Activated CD4-positive, alpha-beta T cell treated with anti-CD3 and anti-CD28 coated beads, Interleukin-2, Interleukin-4, amounts not matched to agents 100 ng/mL and 50 ng/mL, durations not matched to agents 16 hours and 8 hours (primary cell): ENCODE measurements around the gene RNU6-1.

Experiments used
- DNase-seq: peaks from one replicate; pipeline ENCODE4 v3.0.0-alpha.2; 2020; ENCODE audit warnings: low spot score

Gene RNU6-1

GRCh38 chr15:67839929-67840748, at the start of gene RNU6-1:
RNU6-1 (minus strand) TSS chr15:67840045.
- peak; percentile 96 for DNase-seq

GRCh38 chr15:67887776-67888175, 47.9 kb upstream of the RNU6-1 start:
- DNase-seq = no peak

DNA sequence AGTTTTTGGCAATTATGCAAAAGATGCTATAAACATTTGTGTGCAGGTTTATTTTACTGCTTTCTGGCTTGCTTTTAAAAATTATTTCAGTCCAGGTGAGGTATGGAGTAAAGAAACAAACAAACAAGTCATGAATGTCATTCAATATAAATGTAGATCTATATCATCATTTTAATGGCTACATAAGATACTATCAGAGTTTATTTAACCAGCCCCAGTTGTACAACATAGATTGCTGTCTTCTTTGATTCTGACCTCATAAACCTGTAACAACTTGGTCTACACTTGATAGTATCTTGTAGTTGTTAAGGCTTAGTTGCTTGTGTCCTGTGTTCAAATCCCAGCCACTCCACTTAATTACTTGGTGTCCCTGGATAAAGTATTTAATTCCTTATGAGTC, 46.0 kb upstream of the RNU6-1 start:
- no peak for DNase-seq

GRCh38 chr15:67885175-67885523, 45.3 kb upstream of the RNU6-1 start:
- DNase-seq = no peak

- peak; percentile 13 for DNase-seq
Observed at GRCh38 chr15:67884514-67885174, 44.8 kb upstream of the RNU6-1 start.

DNA sequence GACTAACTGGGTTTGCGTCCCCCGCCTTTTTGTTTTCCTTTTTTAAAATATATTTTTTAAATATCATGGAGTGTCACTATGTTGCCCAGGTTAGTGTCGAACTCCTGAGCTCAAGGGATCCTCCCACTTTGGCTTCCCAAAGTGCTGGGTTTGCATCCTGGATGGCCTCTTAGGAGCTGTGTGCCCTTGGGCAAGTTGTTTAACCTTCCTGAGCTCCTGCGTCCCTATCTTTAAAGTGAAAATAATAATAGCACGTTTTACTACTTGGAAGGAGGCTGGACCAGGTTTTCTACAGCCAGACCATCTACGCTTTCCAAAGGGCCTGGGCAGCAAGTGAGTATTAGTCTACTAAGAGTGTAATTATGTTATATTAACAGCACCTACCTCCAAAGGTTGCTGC, 44.2 kb upstream of the RNU6-1 start:
- DNase-seq = no peak

DNA sequence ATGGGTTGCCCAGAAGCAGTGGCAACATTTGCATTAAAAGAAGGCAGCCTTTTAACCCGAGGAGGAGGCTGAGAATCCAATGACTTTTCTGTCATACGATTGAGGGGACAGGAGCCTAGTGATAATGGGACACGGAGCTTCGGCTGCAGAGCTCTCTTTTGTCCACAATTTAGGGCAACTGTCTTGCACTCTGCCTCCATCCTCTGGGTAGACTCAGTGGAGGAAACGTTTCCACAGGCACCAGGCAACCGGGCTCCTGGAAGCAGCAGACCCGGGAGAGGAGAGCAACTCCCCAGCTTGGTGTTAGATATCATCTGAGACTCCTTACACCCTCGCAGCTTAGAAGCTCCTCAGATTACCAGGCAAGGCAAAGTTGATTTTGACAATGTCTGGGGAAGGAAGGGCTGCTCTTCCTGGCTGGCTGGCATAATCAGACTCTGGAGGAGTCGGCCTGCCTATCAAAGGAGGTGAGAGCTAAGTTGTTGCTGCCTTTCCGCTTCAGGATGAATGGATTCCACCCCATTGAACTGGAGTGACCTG, 43.5 kb upstream of the RNU6-1 start:
- DNase-seq = no peak

- peak; percentile 25 for DNase-seq
Observed at GRCh38 chr15:67882487-67883233, 42.8 kb upstream of the RNU6-1 start.

- no peak for DNase-seq
Observed at GRCh38 chr15:67880651-67881182, 40.9 kb upstream of the RNU6-1 start.

DNA sequence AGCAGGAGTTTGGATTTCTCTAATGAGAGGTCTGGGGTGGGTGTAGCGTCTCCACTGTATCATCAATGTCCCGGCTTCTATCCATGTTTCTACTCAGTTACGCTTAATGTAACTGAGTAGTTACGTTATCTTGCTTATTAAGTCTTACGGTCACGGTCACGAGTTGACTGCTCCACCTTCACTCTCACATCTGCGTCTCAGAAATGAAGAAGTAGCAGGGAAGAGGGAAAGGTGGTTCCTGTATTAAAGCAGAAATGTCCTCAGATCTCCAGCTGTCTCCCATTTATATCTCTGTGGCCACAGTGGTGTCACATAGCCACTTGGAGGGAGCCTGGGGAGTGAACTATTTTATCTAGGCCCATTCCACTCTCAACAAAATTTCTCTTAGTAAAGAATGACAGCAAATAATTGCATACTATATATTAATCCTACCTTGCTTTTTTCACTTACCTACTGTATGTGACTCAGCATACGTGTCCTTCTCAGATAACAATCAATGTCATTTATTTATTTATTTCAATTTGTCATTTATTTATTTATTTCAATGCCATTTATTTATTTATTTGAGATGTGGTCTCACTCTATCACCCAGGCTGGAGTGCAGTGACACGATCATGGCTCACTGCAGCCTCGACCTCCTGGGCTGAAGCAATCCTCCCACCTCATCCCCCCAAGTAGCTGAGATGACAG, 39.7 kb upstream of the RNU6-1 start:
- no peak for DNase-seq

DNA sequence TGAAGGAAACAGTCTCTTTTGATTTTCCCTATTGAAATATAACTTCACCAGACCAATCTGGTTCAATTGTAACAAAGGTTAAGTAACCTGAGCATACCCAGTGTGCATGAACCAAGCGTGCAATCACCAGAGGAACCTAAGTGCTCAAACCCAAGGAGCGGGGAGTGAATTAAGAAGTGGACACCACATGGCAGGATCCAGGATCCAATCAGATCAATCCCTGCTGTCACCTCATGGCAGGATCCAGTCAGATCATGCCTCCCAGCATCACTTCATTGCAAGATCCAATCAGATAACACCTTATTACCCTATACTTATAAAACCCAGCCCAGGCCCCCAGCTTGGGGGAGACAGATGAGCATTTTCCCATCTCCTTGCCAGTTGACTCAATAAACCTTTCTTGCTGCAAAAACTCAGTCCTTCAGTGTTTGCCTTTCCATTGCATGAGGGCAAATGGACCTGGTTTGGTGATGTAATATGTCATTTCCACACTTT, 38.9 kb upstream of the RNU6-1 start:
- DNase-seq = no peak

DNA sequence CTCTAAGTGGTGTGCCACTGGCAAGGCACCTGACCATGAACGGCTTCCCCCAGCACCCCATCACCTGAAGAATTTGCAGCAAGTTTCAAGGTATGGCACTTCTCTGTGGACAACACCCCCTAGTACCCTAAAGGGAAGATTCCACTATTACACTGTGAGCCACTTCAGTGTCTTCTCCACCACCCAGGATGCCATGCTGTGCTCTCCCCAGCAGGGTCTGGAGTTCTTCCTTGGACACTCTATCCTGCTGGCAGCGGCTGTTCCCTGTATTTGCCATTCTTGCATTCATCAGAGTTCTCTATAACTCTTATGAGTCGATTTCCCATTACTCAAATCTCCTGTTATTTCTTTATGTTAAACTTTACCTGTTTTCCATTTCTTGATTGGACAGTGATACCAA, 33.9 kb upstream of the RNU6-1 start:
- DNase-seq = no peak

DNA sequence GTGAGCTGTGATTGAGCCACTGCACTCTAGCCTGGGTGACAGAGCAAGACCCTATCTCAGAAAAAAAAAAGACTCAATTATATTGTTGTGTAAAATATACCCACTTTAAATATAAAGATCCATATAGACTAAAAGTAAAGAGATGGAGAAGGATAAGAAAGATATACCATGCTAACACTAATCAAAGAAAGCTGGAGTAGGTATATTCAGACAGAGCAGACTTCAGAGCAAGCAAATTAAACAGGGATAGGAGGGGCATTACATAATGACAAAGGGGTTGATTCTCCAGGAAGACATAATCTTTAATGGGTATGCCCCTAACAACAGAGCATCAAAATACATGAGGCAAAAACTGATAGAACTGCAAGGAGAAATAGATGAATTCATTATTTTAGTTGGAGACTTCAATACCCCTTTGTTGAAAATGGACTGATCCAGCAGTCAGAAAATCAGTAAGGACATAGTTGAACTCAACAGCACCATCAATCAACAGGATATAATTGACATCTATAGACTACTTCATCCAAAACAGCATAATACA, 31.1 kb upstream of the RNU6-1 start:
- DNase-seq = no peak

DNA sequence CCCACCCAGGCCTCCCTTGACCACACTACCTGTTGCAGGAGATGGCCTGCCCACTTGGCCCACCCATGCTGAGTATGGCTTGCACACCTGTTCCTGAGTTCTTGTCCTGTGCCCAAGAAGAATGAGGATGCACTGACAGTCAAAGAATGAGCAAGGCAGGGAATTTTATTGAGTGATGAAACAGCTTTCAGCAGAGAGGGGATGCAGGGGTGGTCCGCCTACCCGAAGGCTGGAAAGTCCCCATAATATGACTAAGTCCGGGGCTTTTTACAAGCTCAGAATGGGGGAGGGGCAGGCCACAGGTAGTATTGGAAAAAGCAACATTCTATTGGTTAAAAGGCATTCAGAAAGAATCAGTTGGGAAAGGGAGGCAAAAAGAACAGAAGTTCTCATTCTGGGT, 29.9 kb upstream of the RNU6-1 start:
- no peak for DNase-seq

GRCh38 chr15:67865766-67866165, 25.9 kb upstream of the RNU6-1 start:
- DNase-seq = no peak

GRCh38 chr15:67865331-67865730, 25.5 kb upstream of the RNU6-1 start:
- DNase-seq = no peak

- DNase-seq = peak; percentile 72
Observed at GRCh38 chr15:67863442-67863987, 23.7 kb upstream of the RNU6-1 start.

- no peak for DNase-seq
Observed at GRCh38 chr15:67862750-67863441, 23.1 kb upstream of the RNU6-1 start.

GRCh38 chr15:67861983-67862382, 22.1 kb upstream of the RNU6-1 start:
- no peak for DNase-seq

GRCh38 chr15:67859331-67859946, 19.6 kb upstream of the RNU6-1 start:
- DNase-seq = no peak
